Hair follicle dermal papilla cell (primary cell): Measurements from ENCODE around the gene PIK3R4. TPM values are rescaled to one million over a fixed set of nuclear protein-coding genes. Genes with fewer than 3 reads are reported as not detected.

Source experiments
- total RNA-seq: library from RNA; depleted of rRNA; stranded (reverse); fragments of >200 nt; gene quantifications from 2 replicates; pipeline ENCODE4 v1.2.3, GENCODE V29; 2012

Gene PIK3R4
- 20.4 and 36.2 TPM in 2 replicates for total RNA-seq

DNA sequence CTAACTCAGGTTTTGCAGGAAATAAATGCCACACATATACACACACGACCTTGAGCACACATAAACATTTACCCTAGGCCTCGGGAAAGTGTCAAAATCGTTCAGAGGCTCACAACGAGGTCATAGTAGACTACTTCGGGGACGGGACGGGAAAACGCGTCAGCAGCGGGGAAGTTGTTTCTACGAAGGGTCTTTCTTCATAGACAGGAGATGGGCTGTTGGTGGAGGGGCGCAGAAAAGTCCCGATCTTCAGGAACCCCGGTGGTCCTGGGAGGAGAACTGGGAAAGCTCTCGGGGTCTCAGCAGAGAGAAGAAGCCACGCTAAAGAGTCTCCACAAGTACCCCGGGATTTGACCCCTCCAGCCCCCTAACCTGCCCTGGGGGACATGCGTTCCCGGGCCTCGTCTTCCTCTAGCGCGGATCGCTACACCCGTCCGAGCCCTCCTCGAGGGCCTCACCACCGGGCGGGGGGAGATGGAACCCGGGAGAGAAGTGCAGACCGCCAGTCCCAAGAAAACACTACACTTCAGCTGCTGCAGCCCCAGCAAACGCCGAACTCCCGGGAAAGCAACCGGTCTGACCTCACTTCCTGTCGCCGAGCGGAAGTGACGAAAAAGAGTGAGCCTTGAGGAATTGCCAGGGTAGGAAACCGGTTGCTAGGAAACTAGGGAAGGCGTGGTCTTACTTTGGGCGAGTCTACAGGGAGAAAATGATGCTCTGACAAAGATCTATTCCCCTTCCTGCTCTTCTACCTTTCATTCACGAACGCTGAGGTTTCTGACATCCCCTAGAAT lies at the start of gene PIK3R4:
PIK3R4 (minus strand) TSS at position 584 of the 794 bp plus-strand sequence. CDS start 1,611 bp downstream, outside the sequence.

Other genes with a start within 250 kb of the PIK3R4 start
- gene COL6A6, start 229.7 kb downstream of the PIK3R4 start, total RNA-seq, result 0.85 and 1.3 TPM in 2 replicates
- gene ATP2C1, start 147.3 kb upstream of the PIK3R4 start, total RNA-seq, result 95.0 and 101 TPM in 2 replicates